ENCODE results near the gene RAB11FIP4. TPM values are rescaled to one million over a fixed set of nuclear protein-coding genes. Genes with fewer than 3 reads are reported as not detected.

The RAB11FIP4 gene
- total RNA-seq, 2 donors from 2014 or later, result 35.6 to 62.2 TPM

DNA sequence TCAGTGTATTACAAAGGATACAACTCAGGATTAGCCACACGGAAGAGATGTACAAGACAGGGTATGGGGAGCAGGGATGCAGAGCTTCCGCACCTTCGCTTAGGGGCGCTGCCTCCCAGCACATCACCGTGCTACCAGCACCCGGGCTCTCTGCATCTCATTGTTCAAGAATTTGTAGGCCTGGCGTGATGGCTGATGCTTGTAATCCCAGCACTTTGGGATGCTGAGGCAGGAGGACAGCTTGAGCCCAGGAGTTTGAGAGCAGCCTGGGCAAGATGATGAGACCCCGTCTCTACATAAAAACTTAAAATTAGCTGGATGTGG is 43.2 kb downstream of the RAB11FIP4 start:
- Histone ChIP-seq H3K27me3 (ENCODE audit: control insufficient read depth, insufficient read depth, low read length, poor library complexity, severe bottlenecking) (no peaks in the 10 kb centered on the region), H3K36me3 (ENCODE audit: control insufficient read depth, insufficient read depth, low read length) (no peaks in the 10 kb centered on the region), H3K9me3 (ENCODE audit: control insufficient read depth, low read length) (no peaks in the 10 kb centered on the region), H3K4me1 (ENCODE audit: control insufficient read depth, insufficient read depth, low read length) (no peaks in the 10 kb centered on the region), H3K4me3 (ENCODE audit: low read length) (no peak overlapping the region), H3K9ac (ENCODE audit: extremely low read depth, low read length, poor library complexity, severe bottlenecking) (no peak overlapping the region), H3K27ac (ENCODE audit: low read depth, low read length) (no peak overlapping the region)
- no peak overlapping the region for H3K4me3 Mint-ChIP-seq
- 93 to 96% methylated on average over 8 of the region's 8 CpGs for WGBS, 2 experiments (ENCODE audit: insufficient coverage in 1 of 2, insufficient read length in 1 of 2)
- H3K9me3 Mint-ChIP-seq, result no peaks in the 10 kb centered on the region
- H3K36me3 Mint-ChIP-seq (ENCODE audit: low read depth), result no peaks in the 10 kb centered on the region
- no peak for DNase-seq
- peaks cover 2% of the 10 kb centered on the region for H3K4me1 Mint-ChIP-seq
- H3K27ac Mint-ChIP-seq, result no peak overlapping the region
- TF ChIP-seq, protein P1, sequence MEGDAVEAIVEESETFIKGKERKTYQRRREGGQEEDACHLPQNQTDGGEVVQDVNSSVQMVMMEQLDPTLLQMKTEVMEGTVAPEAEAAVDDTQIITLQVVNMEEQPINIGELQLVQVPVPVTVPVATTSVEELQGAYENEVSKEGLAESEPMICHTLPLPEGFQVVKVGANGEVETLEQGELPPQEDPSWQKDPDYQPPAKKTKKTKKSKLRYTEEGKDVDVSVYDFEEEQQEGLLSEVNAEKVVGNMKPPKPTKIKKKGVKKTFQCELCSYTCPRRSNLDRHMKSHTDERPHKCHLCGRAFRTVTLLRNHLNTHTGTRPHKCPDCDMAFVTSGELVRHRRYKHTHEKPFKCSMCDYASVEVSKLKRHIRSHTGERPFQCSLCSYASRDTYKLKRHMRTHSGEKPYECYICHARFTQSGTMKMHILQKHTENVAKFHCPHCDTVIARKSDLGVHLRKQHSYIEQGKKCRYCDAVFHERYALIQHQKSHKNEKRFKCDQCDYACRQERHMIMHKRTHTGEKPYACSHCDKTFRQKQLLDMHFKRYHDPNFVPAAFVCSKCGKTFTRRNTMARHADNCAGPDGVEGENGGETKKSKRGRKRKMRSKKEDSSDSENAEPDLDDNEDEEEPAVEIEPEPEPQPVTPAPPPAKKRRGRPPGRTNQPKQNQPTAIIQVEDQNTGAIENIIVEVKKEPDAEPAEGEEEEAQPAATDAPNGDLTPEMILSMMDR (conservative IDR thresholded peaks at IDR 0.05), result no peak
- peaks cover 4% of the 10 kb centered on the region for H3K27me3 Mint-ChIP-seq (ENCODE audit: insufficient read depth)

DNA sequence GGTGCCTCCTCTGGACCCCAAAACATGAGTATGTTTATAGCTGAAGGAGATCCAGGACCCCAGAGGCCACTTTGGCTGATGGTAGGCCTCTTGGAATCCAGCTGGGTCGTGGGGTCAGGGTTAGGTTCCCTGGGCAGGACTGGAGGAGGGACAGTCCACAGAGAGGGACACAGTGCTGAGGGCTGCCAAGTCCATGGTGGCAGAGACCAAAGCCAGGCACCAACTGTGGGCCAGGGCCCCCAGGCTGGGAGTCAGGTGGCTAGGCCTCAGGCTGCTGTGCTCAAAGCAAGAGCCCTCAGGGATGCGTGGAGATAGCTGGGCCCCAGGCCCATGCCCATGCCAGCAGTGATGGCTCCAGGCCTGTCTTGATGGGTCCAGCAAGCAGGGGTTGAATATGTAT is 44.1 kb downstream of the RAB11FIP4 start:
- no peaks in the 10 kb centered on the region for H3K27me3 ChIP-seq (ENCODE audit: control insufficient read depth, insufficient read depth, low read length, poor library complexity, severe bottlenecking)
- H3K4me1 Mint-ChIP-seq, result peaks cover 2% of the 10 kb centered on the region
- no peaks in the 10 kb centered on the region for H3K9me3 ChIP-seq (ENCODE audit: control insufficient read depth, low read length)
- H3K36me3 Mint-ChIP-seq (ENCODE audit: low read depth), result no peaks in the 10 kb centered on the region
- no peaks in the 10 kb centered on the region for H3K9me3 Mint-ChIP-seq
- no peaks in the 10 kb centered on the region for H3K4me1 ChIP-seq (ENCODE audit: control insufficient read depth, insufficient read depth, low read length)
- no peaks in the 10 kb centered on the region for H3K36me3 ChIP-seq (ENCODE audit: control insufficient read depth, insufficient read depth, low read length)
- WGBS, 2 experiments (ENCODE audit: insufficient coverage in 1 of 2, insufficient read length in 1 of 2), result 60 to 89% methylated on average over 2 of the region's 2 CpGs
- no peak for DNase-seq
- no peak overlapping the region for H3K4me3 Mint-ChIP-seq
- no peak overlapping the region for H3K4me3 ChIP-seq (ENCODE audit: low read length)
- no peak overlapping the region for H3K27ac ChIP-seq (ENCODE audit: low read depth, low read length)
- H3K27ac Mint-ChIP-seq, result no peak overlapping the region
- TF ChIP-seq, protein P1 (conservative IDR thresholded peaks at IDR 0.05), result no peak
- peaks cover 3% of the 10 kb centered on the region for H3K27me3 Mint-ChIP-seq (ENCODE audit: insufficient read depth)
- no peak overlapping the region for H3K9ac ChIP-seq (ENCODE audit: extremely low read depth, low read length, poor library complexity, severe bottlenecking)

DNA sequence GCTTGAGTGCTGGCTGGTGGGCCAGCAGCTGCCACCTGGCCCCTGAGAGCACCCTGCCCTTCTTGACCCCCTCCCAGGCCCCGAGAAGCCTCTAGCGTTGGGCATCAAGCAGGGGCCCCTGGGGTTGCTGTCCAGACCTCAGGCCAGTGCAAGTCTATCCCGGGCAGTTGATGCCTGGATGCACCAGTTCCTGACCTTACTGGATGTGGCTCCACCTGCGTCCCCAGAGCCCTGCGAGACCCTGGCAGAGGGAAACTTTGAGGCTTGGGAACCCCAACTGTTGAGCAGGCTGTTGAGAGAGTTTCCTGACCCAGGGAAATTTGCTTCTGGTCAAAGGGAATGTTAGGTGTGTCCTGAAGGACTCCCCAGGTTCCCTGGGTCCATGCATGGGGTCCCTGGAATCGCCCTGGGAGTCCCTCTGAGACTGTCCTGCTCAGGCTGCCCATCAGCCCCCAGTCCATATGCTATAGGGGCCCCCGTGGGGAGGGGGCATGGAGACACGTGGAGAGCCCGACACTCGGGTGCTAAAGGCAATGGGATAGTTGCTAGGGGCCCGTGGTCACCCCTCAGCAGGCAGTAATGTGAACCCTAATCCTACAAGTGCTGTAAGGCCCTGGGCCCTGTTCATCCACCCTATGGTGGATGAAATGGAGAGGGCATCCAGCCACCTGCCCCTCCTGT is 46.4 kb downstream of the RAB11FIP4 start:
- Mint-ChIP-seq H3K27ac (no peak overlapping the region), H3K9me3 (no peaks in the 10 kb centered on the region), H3K4me1 (no peaks in the 10 kb centered on the region), H3K4me3 (no peak overlapping the region), H3K36me3 (ENCODE audit: low read depth) (no peaks in the 10 kb centered on the region), H3K27me3 (ENCODE audit: insufficient read depth) (peaks cover 1% of the 10 kb centered on the region)
- no peaks in the 10 kb centered on the region for H3K27me3 ChIP-seq (ENCODE audit: control insufficient read depth, insufficient read depth, low read length, poor library complexity, severe bottlenecking)
- WGBS, 2 experiments (ENCODE audit: insufficient coverage in 1 of 2, insufficient read length in 1 of 2), result 83 to 84% methylated on average over 8 to 11 of the region's 11 CpGs
- H3K9me3 ChIP-seq (ENCODE audit: control insufficient read depth, low read length), result no peaks in the 10 kb centered on the region
- no peak overlapping the region for H3K4me3 ChIP-seq (ENCODE audit: low read length)
- H3K9ac ChIP-seq (ENCODE audit: extremely low read depth, low read length, poor library complexity, severe bottlenecking), result no peak overlapping the region
- H3K27ac ChIP-seq (ENCODE audit: low read depth, low read length), result no peak overlapping the region
- H3K36me3 ChIP-seq (ENCODE audit: control insufficient read depth, insufficient read depth, low read length), result no peaks in the 10 kb centered on the region
- no peak for DNase-seq
- no peaks in the 10 kb centered on the region for H3K4me1 ChIP-seq (ENCODE audit: control insufficient read depth, insufficient read depth, low read length)
- TF ChIP-seq, protein P1 (conservative IDR thresholded peaks at IDR 0.05), result no peak

All from endodermal cell (in vitro differentiated cells).